Loucy (cell line): ENCODE data around the gene TRHDE.

Experiments
- H2AFZ ChIP-seq: fragments of 200-600 bp; sonication (generic); 2 replicates; pipeline ENCODE4 v1.6.0; 2016; ENCODE audit warnings: antibody characterized with exemption, mild to moderate bottlenecking, low read length, moderate library complexity
- H3F3A ChIP-seq: fragments of 200-600 bp; 2 replicates; pipeline ENCODE4 v1.6.0; 2016; ENCODE audit warnings: antibody characterized with exemption, low read depth, mild to moderate bottlenecking
- H3K27me3 ChIP-seq: fragments of 200-600 bp; sonication (generic); 2 replicates; pipeline ENCODE4 v1.6.1; 2014; ENCODE audit warnings: low read length, mild to moderate bottlenecking; ENCODE audit not compliant: insufficient read depth, poor library complexity, severe bottlenecking
- H3K36me3 ChIP-seq: fragments of 200-600 bp; sonication (generic); 2 replicates; pipeline ENCODE4 v1.6.1; 2016; ENCODE audit warnings: low read length; ENCODE audit not compliant: insufficient read depth
- H3K4me1 ChIP-seq: fragments of 200-600 bp; sonication (generic); 2 replicates; pipeline ENCODE4 v1.5.1; 2014; ENCODE audit warnings: low read length, mild to moderate bottlenecking; ENCODE audit not compliant: insufficient read depth, poor library complexity, severe bottlenecking
- H3K4me2 ChIP-seq: fragments of 200-600 bp; sonication (generic); 2 replicates; pipeline ENCODE4 v1.6.0; 2014; ENCODE audit warnings: antibody characterized with exemption, low read length, low read depth, mild to moderate bottlenecking; ENCODE audit not compliant: poor library complexity, severe bottlenecking
- H3K4me3 ChIP-seq: fragments of 200-600 bp; sonication (generic); 2 replicates; pipeline ENCODE4 v1.5.1; 2014; ENCODE audit warnings: low read length, mild to moderate bottlenecking, mixed read lengths; ENCODE audit not compliant: poor library complexity, severe bottlenecking
- H3K79me2 ChIP-seq: fragments of 200-600 bp; sonication (generic); 2 replicates; pipeline ENCODE4 v1.6.1; 2014; ENCODE audit warnings: low read length; ENCODE audit not compliant: insufficient read depth
- H3K9ac ChIP-seq: fragments of 200-600 bp; sonication (generic); 2 replicates; pipeline ENCODE4 v1.6.0; 2014; ENCODE audit warnings: mild to moderate bottlenecking, low read depth, low read length, moderate library complexity; ENCODE audit not compliant: poor library complexity, severe bottlenecking
- H3K9me2 ChIP-seq: fragments of 200-600 bp; sonication (generic); replicated peaks from 2 replicates; pipeline ENCODE4 v1.6.1; 2016; ENCODE audit warnings: low read depth, low read length, mixed read lengths
- H3K9me3 ChIP-seq: fragments of 200-600 bp; sonication (generic); 2 replicates; pipeline ENCODE4 v1.6.1; 2014; ENCODE audit warnings: mild to moderate bottlenecking, antibody characterized with exemption, low read length, low read depth; ENCODE audit not compliant: insufficient read depth
- H4K20me1 ChIP-seq: fragments of 200-600 bp; sonication (generic); 2 replicates; pipeline ENCODE4 v1.6.0; 2014; ENCODE audit warnings: antibody characterized with exemption, low read length, mild to moderate bottlenecking; ENCODE audit not compliant: insufficient read depth, poor library complexity, severe bottlenecking
- EZH2phosphoT487 ChIP-seq: fragments of 200-600 bp; IDR thresholded peaks from 2 replicates; pipeline ENCODE4 v1.6.1; 2018; ENCODE audit warnings: antibody characterized with exemption, mild to moderate bottlenecking, moderate library complexity, borderline replicate concordance
- TF ChIP-seq, protein P1 (sequence below): fragments of 200-600 bp; sonication (generic); conservative IDR thresholded peaks from 2 replicates; pipeline ENCODE4 v1.5.1; 2014; ENCODE audit warnings: mild to moderate bottlenecking, antibody characterized with exemption, low read length

TRHDE gene

DNA sequence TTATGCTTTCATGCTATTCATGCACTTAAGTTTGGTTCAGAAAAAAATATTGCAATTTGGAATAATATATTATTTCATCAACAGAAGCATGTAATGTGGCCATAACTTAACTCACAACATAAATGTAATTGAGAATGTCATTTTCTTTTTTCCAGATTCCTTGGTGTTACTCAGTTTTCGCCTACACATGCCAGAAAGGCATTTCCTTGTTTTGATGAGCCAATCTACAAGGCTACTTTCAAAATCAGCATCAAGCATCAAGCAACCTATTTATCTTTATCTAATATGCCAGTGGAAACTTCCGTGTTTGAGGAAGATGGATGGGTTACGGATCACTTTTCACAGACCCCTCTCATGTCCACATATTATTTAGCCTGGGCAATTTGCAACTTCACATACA is 14.4 kb downstream of the TRHDE start:
- Histone ChIP-seq H4K20me1 (no peaks in the 10 kb centered on the region), H2AFZ (no peak overlapping the region), H3F3A (no peaks in the 10 kb centered on the region), H3K36me3 (no peaks in the 10 kb centered on the region), H3K9me3 (no peaks in the 10 kb centered on the region), H3K4me3 (no peak overlapping the region), H3K9me2 (no peaks in the 10 kb centered on the region), H3K4me1 (no peaks in the 10 kb centered on the region), H3K79me2 (no peaks in the 10 kb centered on the region), H3K9ac (no peak overlapping the region), H3K4me2 (no peak overlapping the region), H3K27me3 (no peaks in the 10 kb centered on the region)
- TF ChIP-seq EZH2phosphoT487 = no peak
- TF ChIP-seq, protein P1, sequence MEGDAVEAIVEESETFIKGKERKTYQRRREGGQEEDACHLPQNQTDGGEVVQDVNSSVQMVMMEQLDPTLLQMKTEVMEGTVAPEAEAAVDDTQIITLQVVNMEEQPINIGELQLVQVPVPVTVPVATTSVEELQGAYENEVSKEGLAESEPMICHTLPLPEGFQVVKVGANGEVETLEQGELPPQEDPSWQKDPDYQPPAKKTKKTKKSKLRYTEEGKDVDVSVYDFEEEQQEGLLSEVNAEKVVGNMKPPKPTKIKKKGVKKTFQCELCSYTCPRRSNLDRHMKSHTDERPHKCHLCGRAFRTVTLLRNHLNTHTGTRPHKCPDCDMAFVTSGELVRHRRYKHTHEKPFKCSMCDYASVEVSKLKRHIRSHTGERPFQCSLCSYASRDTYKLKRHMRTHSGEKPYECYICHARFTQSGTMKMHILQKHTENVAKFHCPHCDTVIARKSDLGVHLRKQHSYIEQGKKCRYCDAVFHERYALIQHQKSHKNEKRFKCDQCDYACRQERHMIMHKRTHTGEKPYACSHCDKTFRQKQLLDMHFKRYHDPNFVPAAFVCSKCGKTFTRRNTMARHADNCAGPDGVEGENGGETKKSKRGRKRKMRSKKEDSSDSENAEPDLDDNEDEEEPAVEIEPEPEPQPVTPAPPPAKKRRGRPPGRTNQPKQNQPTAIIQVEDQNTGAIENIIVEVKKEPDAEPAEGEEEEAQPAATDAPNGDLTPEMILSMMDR = no peak

DNA sequence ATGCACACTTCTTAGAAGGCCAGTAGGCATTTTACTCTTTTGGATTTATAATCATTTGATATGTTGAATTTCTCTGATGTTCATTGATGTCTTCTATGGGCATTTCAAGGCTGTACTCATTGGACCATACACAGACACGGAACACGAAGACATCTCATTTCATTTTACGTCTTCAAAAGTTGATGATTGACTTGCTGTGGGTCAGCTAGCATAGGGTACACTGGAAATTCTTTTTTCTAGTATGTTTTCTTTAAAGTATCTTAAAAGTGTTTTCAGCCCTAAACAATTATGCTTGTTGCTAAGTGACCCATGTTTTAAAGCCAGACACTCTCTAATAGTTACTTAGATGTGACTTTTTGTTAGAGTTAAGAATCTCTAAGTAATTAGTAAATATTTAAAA is 16.3 kb downstream of the TRHDE start:
- Histone ChIP-seq H3K9me2 (no peaks in the 10 kb centered on the region), H3K79me2 (no peaks in the 10 kb centered on the region), H3K9me3 (no peaks in the 10 kb centered on the region), H3K4me1 (no peaks in the 10 kb centered on the region), H3F3A (no peaks in the 10 kb centered on the region), H3K9ac (no peak overlapping the region), H3K4me2 (no peak overlapping the region), H2AFZ (no peak overlapping the region), H3K27me3 (no peaks in the 10 kb centered on the region), H3K4me3 (no peak overlapping the region), H4K20me1 (no peaks in the 10 kb centered on the region), H3K36me3 (no peaks in the 10 kb centered on the region)
- TF ChIP-seq EZH2phosphoT487 = no peak
- TF ChIP-seq, protein P1 = no peak

DNA sequence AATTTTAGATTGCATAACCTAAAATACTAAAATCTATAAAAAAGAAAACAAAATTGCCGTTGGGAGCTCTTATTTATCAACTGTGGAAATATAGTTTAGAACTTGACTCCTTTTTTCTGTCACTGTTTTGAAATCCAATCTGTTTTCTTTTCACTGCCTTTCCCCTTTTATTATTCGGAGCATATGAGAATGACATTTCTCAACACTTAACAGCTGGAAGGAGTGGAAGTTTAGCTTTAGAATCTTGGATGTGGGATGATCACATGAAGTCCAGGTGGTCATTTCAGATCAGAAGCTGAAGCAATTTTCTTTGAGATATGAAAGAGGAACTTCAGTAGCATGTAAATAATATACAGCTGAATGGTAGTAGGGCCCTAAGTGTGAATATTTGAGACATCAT is 16.7 kb downstream of the TRHDE start:
- Histone ChIP-seq H3K9me2 (no peaks in the 10 kb centered on the region), H4K20me1 (no peaks in the 10 kb centered on the region), H3K4me3 (no peak overlapping the region), H3K27me3 (no peaks in the 10 kb centered on the region), H3K4me2 (no peak overlapping the region), H3F3A (no peaks in the 10 kb centered on the region), H3K79me2 (no peaks in the 10 kb centered on the region), H3K4me1 (no peaks in the 10 kb centered on the region), H3K36me3 (no peaks in the 10 kb centered on the region), H3K9me3 (no peaks in the 10 kb centered on the region), H2AFZ (no peak overlapping the region), H3K9ac (no peak overlapping the region)
- TF ChIP-seq EZH2phosphoT487 = no peak
- TF ChIP-seq, protein P1 = no peak
